K562 (cell line): Measurements from ENCODE around the gene HCAR2. TPM values are rescaled to one million over a fixed set of nuclear protein-coding genes. Genes with fewer than 3 reads are reported as not detected.

Experiments
- BHLHE40 ChIP-seq: IDR thresholded peaks from 2 replicates; pipeline ENCODE4 v1.6.1; 2011; ENCODE audit warnings: low read length, improper control_type of control experiment
- BRCA1 ChIP-seq, 2 experiments: fragments of 450-650 bp in 1 of 2; sonication (generic) in 1 of 2; formaldehyde crosslinking in 1 of 2; IDR thresholded peaks; 2 replicates each; pipeline versions ENCODE4 v1.5.0 to v1.6.1; 2017 to 2020; ENCODE audit warnings: mild to moderate bottlenecking in 1 of 2, missing genetic modification reagents in 1 of 2
- DIDO1 ChIP-seq: fragments of 450-650 bp; IDR thresholded peaks from 2 replicates; pipeline ENCODE4 v1.6.1; 2016; ENCODE audit warnings: low read depth, missing biosample characterization, missing genetic modification characterization
- FOSL1 ChIP-seq: fragments of 200-800 bp; sonication (Bioruptor generic); conservative IDR thresholded peaks from 2 replicates; pipeline ENCODE4 v1.6.1; 2016; ENCODE audit warnings: missing genetic modification characterization, missing compliant biosample characterization
- FOXK2 ChIP-seq, 2 experiments: fragments of 450-650 bp; IDR thresholded peaks in 1 of 2; conservative IDR thresholded peaks in 1 of 2; 2 replicates each; pipeline ENCODE4 v1.6.1; 2016; ENCODE audit warnings: low read depth in 2 of 2, mild to moderate bottlenecking in 1 of 2
- HDAC2 ChIP-seq: fragments of 450-650 bp; IDR thresholded peaks from 2 replicates; pipeline ENCODE4 v1.6.1; 2016; ENCODE audit warnings: mild to moderate bottlenecking
- MAFG ChIP-seq: fragments of 450-650 bp; conservative IDR thresholded peaks from 2 replicates; pipeline ENCODE4 v1.6.1; 2016; ENCODE audit warnings: missing genetic modification characterization, missing compliant biosample characterization
- RBFOX2 ChIP-seq: fragments of 200-400 bp; formaldehyde crosslinking; IDR thresholded peaks from 2 replicates; pipeline ENCODE4 v1.6.1; 2017; ENCODE audit warnings: low read depth, mild to moderate bottlenecking, low read length, moderate library complexity
- TCF3 ChIP-seq: sonication (generic); formaldehyde crosslinking; IDR thresholded peaks from 2 replicates; pipeline ENCODE4 v1.4.0; 2020; ENCODE audit warnings: mild to moderate bottlenecking, missing genetic modification reagents
- ZNF699 ChIP-seq: fragments of 250-450 bp; sonication (Bioruptor Pico); IDR thresholded peaks from 2 replicates; pipeline ENCODE4 v1.8.0; 2021; ENCODE audit warnings: mild to moderate bottlenecking, moderate library complexity; ENCODE audit not compliant: insufficient replicate concordance
- polyA plus RNA-seq, 8 experiments: library from polyadenylated mRNA; depleted of rRNA in 4 of 8; stranded (reverse) in 5 of 8; unstranded in 3 of 8; fragments of >200 nt; fragmentation: Nextera tagmentation in 2 of 8; fragmentation: Illumina TruSeq in 1 of 8; extraction: Ambion mirVana in 2 of 8; extraction: Trizol in 1 of 8; gene quantifications; 2 replicates each; pipeline versions ENCODE4 v1.2.1 to v1.2.3, GENCODE V29; 2011 to 2014; ENCODE audit warnings: inconsistent platforms in 1 of 8, missing spikeins in 1 of 8
- total RNA-seq, 7 experiments: library from RNA; depleted of rRNA in 6 of 7; stranded (reverse); fragments of >200 nt in 6 of 7; fragmentation: Illumina TruSeq in 2 of 7; extraction: Trizol in 2 of 7; gene quantifications; 2 replicates each; pipeline versions ENCODE4 v1.2.1 to v1.2.3, GENCODE V29; 2011 to 2021; ENCODE audit warnings: low replicate concordance in 1 of 7
- TF ChIP-seq, protein P1 (sequence below), 2 experiments: fragments of 450-650 bp; IDR thresholded peaks; 2 replicates each; pipeline ENCODE4 v1.6.1; 2016; ENCODE audit warnings: mild to moderate bottlenecking in 2 of 2, borderline replicate concordance in 1 of 2, low read depth in 1 of 2, moderate library complexity in 1 of 2

HCAR2 gene
- total and polyA plus RNA-seq, 9 of the 15 experiments (the other 6 are each of a cell fraction or from before 2014, with no cell fraction given): not detected

DNA sequence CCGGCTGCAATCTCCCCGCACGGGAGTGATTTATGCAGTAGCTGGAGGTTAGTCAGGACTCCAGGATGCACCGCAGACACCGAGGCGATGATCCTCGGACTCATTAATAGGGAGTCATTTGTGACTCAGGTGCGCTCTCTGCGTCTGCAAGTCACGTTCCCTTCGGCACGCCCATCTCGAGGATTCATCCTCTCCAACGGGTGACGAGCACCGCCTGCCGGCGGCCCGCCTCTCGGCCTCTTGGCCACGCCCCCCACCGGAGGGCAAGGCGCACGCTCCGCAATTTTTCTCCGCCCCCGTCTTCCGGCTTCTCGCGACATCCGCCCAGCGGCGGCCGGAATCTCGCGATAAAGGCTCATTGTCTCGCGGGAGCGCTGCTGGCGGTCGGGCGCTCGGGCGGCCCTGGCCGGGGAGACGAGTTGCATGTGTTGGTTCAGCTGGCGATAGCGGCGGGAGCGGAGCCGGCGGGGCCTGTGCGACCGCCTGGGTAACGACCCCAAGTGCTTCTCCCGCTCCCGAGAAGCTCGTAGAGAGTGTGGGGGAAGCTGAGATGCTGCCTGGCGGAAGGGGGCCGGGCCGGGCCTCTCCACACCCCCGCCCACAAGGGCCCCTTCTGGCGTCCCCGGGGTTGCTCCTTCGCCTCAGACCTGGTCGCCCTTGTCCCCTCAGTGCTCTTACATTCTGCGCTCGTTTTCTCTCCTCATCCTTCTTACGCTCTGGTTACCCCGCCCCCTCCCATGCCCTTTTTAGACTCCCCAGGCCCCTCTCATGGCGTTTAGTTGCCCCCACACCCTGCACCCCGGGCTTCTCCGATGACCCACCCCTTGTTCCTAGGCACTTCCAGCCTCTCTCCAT lies 49.5 kb upstream of the HCAR2 start, which contains the start of gene DENR (continued):
- TF ChIP-seq TCF3 (CRISPR knock-in tag) (peak; percentile 31; the same call in 1 of the 2 replicates), BRCA1 (IDR thresholded peaks at IDR 0.05) (no peak; the same call in 1 of the 2 replicates), BRCA1 (CRISPR knock-in tag; IDR thresholded peaks at IDR 0.05) (no peak), FOXK2 (conservative IDR thresholded peaks at IDR 0.05 in 1 of 2, IDR thresholded peaks at IDR 0.05 in 1 of 2; ENCODE audit: low read depth in 2 of 2) (0 out of 4 replicates have a peak, but pooled peaks of 1 of the 2 experiments have one; percentile 41), DIDO1 (tag) (peak; percentile 63; the same call in 1 of the 2 replicates), BHLHE40 (peak; percentile 99), MAFG (tag) (peak; percentile 63), RBFOX2 (peak; percentile 100), HDAC2 (peak; percentile 18; the same call in 1 of the 2 replicates), ZNF699 (CRISPR knock-in tag) (no peak), FOSL1 (tag) (peak; percentile 67)
- TF ChIP-seq, protein P1, sequence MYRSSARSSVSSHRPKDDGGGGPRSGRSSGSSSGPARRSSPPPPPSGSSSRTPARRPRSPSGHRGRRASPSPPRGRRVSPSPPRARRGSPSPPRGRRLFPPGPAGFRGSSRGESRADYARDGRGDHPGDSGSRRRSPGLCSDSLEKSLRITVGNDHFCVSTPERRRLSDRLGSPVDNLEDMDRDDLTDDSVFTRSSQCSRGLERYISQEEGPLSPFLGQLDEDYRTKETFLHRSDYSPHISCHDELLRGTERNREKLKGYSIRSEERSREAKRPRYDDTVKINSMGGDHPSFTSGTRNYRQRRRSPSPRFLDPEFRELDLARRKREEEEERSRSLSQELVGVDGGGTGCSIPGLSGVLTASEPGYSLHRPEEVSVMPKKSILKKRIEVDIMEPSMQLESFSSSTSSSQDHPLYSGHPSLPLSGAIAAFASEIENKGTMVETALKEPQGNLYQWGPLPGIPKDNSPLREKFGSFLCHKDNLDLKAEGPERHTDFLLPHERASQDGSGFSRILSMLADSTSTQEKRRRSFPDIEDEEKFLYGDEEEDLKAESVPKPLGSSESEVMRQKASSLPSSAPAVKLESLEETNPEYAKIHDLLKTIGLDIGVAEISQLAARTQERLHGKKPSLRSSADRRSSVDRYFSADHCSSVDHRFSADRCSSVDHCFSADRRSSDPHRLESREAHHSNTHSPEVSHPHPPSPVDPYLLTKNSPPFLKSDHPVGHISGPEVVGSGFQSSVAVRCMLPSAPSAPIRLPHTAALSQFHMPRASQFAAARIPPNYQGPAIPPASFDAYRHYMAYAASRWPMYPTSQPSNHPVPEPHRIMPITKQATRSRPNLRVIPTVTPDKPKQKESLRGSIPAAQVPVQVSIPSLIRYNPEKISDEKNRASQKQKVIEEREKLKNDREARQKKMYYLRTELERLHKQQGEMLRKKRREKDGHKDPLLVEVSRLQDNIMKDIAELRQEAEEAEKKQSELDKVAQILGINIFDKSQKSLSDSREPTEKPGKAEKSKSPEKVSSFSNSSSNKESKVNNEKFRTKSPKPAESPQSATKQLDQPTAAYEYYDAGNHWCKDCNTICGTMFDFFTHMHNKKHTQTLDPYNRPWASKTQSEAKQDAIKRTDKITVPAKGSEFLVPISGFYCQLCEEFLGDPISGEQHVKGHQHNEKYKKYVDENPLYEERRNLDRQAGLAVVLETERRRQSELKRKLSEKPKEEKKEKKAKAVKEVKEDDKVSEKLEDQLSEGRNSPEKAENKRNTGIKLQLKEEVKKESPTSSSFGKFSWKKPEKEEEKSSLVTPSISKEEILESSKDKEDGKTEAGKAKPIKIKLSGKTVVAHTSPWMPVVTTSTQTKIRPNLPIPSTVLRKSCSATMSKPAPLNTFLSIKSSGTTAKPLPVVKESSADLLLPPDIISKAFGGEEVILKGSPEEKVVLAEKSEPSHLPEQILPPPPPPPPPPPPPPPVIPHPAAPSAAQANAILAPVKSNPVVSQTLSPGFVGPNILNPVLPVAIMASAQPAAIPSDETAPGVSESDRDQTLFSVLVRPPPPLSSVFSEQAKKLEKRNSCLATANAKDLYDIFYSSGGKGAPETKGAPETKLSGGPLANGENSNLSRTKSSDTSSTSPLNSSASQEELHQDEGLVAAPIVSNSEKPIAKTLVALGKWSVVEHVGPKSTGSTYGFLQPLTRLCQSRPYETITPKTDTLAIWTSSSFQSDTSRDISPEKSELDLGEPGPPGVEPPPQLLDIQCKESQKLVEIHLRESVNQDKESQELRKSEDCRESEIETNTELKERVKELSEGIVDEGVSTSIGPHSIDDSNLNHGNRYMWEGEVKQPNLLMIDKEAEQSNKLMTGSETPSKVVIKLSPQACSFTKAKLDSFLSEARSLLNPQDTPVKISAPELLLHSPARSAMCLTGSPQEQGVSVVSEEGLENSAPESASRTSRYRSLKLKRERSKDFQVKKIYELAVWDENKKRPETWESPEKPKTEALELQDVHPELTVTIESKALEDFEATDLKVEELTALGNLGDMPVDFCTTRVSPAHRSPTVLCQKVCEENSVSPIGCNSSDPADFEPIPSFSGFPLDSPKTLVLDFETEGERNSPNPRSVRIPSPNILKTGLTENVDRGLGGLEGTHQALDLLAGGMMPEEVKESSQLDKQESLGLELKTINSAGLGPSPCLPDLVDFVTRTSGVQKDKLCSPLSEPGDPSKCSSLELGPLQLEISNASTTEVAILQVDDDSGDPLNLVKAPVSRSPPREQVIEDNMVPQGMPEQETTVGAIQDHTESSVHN (IDR thresholded peaks at IDR 0.05; ENCODE audit: borderline replicate concordance in 1 of 2, low read depth in 1 of 2): no peak
